Breast epithelium (tissue), 3 donors: Measurements from ENCODE around the gene RNF220.

Experiments
- POLR2A ChIP-seq: fragments of 450-650 bp; IDR thresholded peaks from one replicate; pipeline ENCODE4 v1.6.1; 2016; ENCODE audit warnings: antibody characterized with exemption, mild to moderate bottlenecking, moderate library complexity
- POLR2AphosphoS5 ChIP-seq, 3 donors: sonication (generic); formaldehyde crosslinking; IDR thresholded peaks; one replicate each; pipeline ENCODE4 v1.6.1; 2017; ENCODE audit warnings: antibody characterized with exemption in 3 of 3
- TF ChIP-seq, protein P1 (sequence below), 3 donors: fragments of 450-650 bp; IDR thresholded peaks; one replicate each; pipeline ENCODE4 v1.5.1; 2016 to 2017; ENCODE audit warnings: antibody characterized with exemption in 3 of 3, mild to moderate bottlenecking in 3 of 3, moderate library complexity in 3 of 3

DNA sequence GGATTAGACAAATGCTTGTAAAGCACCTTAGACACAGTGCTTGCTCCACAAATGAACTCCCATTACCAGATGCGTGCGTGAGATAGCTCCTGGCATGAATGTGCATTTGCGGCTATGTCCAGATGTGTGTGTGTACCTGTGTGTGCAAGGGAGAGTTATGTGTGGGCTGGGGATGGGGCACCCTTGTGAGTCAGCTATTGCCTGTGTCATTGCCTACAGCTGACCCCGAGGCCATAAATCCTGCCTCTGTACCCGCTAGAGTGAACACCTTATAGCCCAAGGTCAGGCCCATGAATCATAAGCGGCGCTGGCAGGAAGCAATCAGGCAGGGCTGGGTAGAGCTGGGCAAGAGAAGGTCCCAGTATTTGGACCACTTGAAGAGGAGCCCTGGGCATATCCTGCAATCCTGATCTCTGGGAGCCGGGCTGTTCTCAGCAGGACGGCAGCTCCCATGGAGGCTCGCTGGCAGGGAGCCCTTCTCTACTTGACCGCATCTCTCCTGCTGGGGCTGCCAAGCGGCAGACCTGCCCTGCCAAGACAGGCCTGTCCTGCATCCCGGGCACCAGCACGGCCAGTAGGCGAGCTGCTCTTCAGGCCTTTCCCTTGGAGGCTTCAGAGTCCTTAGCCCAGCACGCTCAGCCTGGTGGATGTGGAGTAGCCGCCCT is 182.9 kb downstream of the RNF220 start:
- TF ChIP-seq, protein P1, sequence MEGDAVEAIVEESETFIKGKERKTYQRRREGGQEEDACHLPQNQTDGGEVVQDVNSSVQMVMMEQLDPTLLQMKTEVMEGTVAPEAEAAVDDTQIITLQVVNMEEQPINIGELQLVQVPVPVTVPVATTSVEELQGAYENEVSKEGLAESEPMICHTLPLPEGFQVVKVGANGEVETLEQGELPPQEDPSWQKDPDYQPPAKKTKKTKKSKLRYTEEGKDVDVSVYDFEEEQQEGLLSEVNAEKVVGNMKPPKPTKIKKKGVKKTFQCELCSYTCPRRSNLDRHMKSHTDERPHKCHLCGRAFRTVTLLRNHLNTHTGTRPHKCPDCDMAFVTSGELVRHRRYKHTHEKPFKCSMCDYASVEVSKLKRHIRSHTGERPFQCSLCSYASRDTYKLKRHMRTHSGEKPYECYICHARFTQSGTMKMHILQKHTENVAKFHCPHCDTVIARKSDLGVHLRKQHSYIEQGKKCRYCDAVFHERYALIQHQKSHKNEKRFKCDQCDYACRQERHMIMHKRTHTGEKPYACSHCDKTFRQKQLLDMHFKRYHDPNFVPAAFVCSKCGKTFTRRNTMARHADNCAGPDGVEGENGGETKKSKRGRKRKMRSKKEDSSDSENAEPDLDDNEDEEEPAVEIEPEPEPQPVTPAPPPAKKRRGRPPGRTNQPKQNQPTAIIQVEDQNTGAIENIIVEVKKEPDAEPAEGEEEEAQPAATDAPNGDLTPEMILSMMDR (IDR thresholded peaks at IDR 0.05), result no peak
- TF ChIP-seq POLR2AphosphoS5 (IDR thresholded peaks at IDR 0.05) (no peak), POLR2A (no peak)
